GM12873 (cell line): ENCODE results near the gene SNX10.
A peak's percentile ranks its signal among the peaks of the same experiment; 100 is the strongest.

Experiments used
- TF ChIP-seq, protein P1 (sequence below): IDR thresholded peaks from 2 replicates; pipeline ENCODE4 v1.5.1; 2012; ENCODE audit warnings: low read depth, mild to moderate bottlenecking, moderate library complexity, low read length, control low read depth; ENCODE audit not compliant: insufficient read depth; ENCODE audit errors: missing control alignments

Gene SNX10, protein sequence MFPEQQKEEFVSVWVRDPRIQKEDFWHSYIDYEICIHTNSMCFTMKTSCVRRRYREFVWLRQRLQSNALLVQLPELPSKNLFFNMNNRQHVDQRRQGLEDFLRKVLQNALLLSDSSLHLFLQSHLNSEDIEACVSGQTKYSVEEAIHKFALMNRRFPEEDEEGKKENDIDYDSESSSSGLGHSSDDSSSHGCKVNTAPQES

DNA sequence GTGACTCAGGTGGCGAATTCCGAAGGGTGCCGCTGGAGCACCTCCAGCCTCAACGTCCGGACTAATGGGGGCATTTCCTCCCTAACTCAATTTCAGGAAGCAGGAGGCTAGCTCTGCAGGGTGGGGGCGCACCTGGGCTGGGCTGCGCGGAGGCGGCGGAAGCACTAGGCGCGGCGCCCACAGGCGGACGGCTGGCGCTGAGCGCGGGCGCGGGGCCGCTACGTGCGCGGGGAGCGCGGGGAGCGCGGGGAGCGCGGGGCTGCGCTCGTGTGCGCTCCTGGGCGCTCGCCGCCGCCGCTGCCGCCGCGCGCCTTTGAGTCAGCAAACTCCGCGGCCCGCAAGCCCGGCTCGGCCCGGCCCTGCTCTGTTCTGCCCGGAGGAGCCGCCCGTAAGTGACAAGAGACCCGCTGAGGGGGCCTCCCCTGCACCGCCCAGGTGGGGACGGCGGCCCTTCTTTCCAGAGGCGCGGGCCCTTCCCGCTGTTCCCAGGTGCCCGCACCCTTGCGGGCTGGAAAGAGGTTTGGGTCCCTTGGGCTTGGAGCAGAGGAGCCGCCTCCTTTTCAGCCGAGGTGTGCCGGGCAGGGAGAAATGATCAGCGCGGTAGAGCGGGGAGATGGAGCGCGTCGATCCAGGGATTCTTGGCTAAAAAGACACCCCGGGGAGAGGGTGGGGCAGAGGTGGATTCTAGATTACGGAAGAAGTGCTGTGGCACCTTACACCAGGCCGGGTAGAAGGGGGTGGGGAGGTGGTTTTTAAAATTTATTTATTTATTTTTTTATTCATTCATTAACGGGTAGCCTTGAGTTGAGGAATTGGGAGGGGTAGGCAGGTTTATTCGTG, at the start of gene SNX10:
TSS of gene SNX10 (plus strand) at position 164 of the 840 bp plus-strand sequence. CDS start 54,581 bp downstream, outside the sequence.
- TF ChIP-seq, protein P1, sequence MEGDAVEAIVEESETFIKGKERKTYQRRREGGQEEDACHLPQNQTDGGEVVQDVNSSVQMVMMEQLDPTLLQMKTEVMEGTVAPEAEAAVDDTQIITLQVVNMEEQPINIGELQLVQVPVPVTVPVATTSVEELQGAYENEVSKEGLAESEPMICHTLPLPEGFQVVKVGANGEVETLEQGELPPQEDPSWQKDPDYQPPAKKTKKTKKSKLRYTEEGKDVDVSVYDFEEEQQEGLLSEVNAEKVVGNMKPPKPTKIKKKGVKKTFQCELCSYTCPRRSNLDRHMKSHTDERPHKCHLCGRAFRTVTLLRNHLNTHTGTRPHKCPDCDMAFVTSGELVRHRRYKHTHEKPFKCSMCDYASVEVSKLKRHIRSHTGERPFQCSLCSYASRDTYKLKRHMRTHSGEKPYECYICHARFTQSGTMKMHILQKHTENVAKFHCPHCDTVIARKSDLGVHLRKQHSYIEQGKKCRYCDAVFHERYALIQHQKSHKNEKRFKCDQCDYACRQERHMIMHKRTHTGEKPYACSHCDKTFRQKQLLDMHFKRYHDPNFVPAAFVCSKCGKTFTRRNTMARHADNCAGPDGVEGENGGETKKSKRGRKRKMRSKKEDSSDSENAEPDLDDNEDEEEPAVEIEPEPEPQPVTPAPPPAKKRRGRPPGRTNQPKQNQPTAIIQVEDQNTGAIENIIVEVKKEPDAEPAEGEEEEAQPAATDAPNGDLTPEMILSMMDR = peak; percentile 52

DNA sequence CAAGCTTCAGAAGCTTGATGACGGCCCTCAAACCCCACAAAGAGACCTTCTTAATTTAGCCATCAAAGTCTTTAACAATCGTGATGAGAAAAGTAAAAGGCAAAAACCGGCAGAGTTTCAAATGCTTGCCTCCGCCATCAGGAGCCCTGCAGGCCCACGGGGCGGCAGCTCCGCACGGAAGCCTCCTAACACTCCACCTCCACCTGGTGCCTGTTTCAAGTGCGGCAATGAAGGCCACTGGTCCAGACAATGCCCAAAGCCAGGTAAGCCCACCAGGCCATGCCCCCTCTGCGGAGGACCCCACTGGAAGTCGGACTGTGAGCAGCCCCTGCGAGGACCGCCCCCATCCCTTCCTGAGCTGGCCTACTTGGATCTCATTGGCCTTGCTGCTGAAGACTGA, 46.5 kb upstream of the SNX10 start:
- TF ChIP-seq, protein P1 = no peak

DNA sequence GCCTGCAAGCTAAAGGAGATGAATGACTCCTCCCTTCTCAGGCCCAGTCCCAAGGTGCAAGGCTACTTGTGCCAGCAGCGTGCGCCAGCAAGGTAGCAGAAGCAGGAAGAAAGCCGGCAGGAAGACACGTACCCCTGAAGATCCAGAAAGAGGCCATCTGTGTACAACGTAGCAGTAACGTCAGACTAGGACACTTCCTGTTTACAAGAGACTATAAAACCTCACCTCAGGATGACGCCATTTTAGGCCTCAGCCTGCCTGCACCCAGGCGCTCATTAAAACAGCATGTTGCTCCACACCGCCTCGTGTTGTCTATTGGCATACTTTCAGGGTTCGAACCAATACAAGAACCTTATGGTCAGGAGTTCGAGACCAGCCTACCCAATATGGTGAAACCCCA, 41.4 kb upstream of the SNX10 start:
- TF ChIP-seq, protein P1 = no peak

DNA sequence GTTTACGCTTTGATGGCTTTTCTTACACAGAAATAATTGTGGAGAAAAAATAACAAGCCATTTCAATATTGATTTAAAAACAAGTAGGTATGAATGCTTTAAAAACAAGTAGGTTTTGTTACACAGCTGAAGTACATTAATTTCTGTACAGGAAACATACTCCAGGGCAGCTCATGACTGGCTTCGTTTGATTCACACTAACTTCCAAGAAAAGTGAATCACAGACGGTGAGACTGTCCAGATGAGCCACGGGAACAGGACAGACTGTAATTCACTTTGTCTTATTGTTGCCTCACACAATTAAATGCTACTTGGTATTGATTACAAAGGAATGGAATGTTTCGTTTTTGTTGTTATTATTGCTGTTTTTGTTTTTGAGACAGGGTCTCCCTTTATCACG, 26.6 kb upstream of the SNX10 start:
- TF ChIP-seq, protein P1 = no peak

DNA sequence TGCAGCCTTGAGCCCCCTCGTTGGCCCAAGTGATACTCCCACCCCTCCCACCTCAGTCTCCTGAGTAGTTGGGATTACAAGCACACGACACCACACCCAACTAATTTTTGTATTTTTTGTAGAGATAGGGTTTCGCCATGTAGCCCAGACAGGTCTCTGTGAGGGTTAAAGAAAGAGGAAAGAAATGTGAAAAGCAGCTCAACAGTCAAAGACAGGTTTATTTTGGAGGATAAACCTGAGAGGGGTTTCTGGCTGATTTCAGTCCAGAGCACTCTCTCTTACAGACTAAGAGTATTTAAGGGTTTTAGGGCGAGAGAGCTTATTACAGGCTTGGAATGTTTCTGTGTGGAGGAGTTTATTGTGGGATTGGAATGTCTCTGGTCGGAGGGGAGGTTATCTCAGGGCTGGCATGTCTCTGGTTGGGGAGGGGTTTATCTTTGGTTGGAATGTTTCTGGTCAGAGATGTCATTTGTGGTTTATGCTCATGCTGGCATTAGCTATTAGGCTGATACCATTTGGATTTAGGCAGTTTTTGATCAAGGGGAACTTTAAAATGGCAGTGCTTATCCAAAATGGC, 26.1 kb upstream of the SNX10 start:
- TF ChIP-seq, protein P1 = no peak

DNA sequence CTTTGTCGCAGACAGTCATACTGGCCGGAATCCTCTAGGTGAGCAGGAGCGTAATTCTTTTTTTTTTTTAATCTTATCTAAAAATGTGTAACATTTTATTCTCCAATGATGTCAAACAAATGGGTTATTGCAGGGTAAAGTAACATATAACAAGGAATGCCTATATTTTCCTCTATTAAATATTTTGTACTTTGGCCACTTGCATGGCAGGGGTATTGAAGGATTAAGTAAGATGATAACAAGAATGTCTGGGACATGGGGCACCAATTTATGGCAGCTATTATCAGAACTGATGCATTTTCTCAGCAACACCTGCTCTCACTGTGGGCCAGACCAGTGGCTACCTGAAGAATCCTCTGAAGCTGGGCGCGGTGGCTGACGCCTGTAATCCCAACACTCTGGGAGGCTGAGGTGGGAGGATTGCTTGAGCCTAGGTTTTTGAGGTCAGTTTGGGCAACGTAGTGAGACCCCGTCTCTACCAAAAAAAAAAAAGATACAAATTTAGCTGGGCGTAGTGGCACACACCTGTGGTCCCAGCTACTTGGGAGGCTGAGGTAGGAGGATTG, 24.0 kb upstream of the SNX10 start:
- TF ChIP-seq, protein P1 = no peak

DNA sequence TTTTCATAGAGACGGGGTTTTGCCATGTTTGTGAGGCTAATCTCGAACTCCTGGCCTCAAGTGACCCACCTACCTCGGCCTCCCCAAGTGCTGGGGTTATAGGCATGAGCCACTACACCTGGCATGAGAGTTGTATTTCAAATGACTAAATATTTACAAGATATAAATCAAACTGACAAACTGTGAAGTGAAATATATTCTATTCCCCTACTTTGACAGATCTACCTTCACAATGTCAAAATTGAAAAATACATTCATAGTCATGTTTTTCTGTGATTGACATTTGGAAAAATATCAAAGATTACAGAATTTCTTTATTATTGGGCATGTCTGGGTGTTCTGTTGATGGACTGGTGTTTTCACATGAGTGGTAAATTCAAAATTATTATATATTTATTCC, 16.4 kb upstream of the SNX10 start:
- TF ChIP-seq, protein P1 = no peak
